ENCODE measurements around the gene FKRP. TPM values are rescaled to one million over a fixed set of nuclear protein-coding genes. Genes with fewer than 3 reads are reported as not detected.
A peak's percentile ranks its signal among the peaks of the same experiment; 100 is the strongest.

FKRP gene
- total and polyA plus RNA-seq, 2 of the 13 experiments (the other 11 are each of a cell fraction or from before 2014, with no cell fraction given): 7.3 to 9.8 TPM

DNA sequence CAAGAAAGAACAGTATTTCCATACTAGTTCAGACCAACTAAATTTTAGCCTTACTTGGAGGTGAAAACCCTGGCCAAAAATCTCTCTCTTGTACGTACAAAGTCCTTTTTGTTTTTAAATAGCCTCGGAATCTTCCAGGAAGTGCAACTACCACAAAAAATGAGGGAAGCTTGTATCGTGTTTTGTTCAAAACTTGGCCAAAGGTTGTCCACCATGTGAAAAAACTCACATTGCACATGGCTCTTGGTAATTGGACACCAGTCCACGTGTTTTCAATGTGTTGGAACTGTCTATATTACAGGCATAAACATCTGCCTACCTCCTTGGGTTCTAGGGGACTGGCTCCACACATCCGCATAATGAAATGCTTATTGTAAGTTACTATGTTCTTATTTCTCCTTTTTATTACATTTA, 15.6 kb downstream of the FKRP start (continued):
- TF ChIP-seq, protein P1, sequence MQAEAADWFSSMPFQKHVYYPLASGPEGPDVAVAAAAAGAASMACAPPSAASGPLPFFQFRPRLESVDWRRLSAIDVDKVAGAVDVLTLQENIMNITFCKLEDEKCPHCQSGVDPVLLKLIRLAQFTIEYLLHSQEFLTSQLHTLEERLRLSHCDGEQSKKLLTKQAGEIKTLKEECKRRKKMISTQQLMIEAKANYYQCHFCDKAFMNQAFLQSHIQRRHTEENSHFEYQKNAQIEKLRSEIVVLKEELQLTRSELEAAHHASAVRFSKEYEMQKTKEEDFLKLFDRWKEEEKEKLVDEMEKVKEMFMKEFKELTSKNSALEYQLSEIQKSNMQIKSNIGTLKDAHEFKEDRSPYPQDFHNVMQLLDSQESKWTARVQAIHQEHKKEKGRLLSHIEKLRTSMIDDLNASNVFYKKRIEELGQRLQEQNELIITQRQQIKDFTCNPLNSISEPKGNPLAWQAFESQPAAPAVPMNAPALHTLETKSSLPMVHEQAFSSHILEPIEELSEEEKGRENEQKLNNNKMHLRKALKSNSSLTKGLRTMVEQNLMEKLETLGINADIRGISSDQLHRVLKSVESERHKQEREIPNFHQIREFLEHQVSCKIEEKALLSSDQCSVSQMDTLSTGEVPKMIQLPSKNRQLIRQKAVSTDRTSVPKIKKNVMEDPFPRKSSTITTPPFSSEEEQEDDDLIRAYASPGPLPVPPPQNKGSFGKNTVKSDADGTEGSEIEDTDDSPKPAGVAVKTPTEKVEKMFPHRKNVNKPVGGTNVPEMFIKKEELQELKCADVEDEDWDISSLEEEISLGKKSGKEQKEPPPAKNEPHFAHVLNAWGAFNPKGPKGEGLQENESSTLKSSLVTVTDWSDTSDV (CRISPR knock-in tag; IDR thresholded peaks at IDR 0.05): no peak
- peak; percentile 43; the same call in 1 of the 2 replicates for TF ChIP-seq YEATS2 (CRISPR knock-in tag; IDR thresholded peaks at IDR 0.05; ENCODE audit: borderline replicate concordance)
- TF ChIP-seq, protein P2, sequence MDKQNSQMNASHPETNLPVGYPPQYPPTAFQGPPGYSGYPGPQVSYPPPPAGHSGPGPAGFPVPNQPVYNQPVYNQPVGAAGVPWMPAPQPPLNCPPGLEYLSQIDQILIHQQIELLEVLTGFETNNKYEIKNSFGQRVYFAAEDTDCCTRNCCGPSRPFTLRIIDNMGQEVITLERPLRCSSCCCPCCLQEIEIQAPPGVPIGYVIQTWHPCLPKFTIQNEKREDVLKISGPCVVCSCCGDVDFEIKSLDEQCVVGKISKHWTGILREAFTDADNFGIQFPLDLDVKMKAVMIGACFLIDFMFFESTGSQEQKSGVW (CRISPR knock-in tag; IDR thresholded peaks at IDR 0.05; ENCODE audit: borderline replicate concordance): no peak
- TF ChIP-seq ZNF530 (CRISPR knock-in tag; IDR thresholded peaks at IDR 0.05; ENCODE audit: low read depth): no peak
- TF ChIP-seq RAD21 (CRISPR knock-in tag; IDR thresholded peaks at IDR 0.05): no peak
- TF ChIP-seq KLF15 (CRISPR knock-in tag; IDR thresholded peaks at IDR 0.05; ENCODE audit: borderline replicate concordance): no peak
- TF ChIP-seq ZNF484 (CRISPR knock-in tag; IDR thresholded peaks at IDR 0.05; ENCODE audit: borderline replicate concordance, low read depth): no peak
- no peak for TF ChIP-seq ZNF12 (CRISPR knock-in tag; IDR thresholded peaks at IDR 0.05)
- no peak for TF ChIP-seq HMGA1 (CRISPR knock-in tag; conservative IDR thresholded peaks at IDR 0.05)
- no peak for TF ChIP-seq PAWR (CRISPR knock-in tag; IDR thresholded peaks at IDR 0.05; ENCODE audit: borderline replicate concordance)
- TF ChIP-seq ZNF260 (CRISPR knock-in tag; IDR thresholded peaks at IDR 0.05; ENCODE audit: borderline replicate concordance, low read depth): no peak
- TF ChIP-seq ZNF589 (CRISPR knock-in tag; conservative IDR thresholded peaks at IDR 0.05): no peak
- TF ChIP-seq GATA4 (IDR thresholded peaks at IDR 0.05; ENCODE audit: borderline replicate concordance, low read depth): no peak
- TF ChIP-seq, protein P3, sequence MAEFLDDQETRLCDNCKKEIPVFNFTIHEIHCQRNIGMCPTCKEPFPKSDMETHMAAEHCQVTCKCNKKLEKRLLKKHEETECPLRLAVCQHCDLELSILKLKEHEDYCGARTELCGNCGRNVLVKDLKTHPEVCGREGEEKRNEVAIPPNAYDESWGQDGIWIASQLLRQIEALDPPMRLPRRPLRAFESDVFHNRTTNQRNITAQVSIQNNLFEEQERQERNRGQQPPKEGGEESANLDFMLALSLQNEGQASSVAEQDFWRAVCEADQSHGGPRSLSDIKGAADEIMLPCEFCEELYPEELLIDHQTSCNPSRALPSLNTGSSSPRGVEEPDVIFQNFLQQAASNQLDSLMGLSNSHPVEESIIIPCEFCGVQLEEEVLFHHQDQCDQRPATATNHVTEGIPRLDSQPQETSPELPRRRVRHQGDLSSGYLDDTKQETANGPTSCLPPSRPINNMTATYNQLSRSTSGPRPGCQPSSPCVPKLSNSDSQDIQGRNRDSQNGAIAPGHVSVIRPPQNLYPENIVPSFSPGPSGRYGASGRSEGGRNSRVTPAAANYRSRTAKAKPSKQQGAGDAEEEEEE (CRISPR knock-in tag; IDR thresholded peaks at IDR 0.05; ENCODE audit: borderline replicate concordance): no peak
- TF ChIP-seq MXD4 (CRISPR knock-in tag; IDR thresholded peaks at IDR 0.05): peak; percentile 83
- TF ChIP-seq, protein P4, sequence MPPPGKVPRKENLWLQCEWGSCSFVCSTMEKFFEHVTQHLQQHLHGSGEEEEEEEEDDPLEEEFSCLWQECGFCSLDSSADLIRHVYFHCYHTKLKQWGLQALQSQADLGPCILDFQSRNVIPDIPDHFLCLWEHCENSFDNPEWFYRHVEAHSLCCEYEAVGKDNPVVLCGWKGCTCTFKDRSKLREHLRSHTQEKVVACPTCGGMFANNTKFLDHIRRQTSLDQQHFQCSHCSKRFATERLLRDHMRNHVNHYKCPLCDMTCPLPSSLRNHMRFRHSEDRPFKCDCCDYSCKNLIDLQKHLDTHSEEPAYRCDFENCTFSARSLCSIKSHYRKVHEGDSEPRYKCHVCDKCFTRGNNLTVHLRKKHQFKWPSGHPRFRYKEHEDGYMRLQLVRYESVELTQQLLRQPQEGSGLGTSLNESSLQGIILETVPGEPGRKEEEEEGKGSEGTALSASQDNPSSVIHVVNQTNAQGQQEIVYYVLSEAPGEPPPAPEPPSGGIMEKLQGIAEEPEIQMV (CRISPR knock-in tag; IDR thresholded peaks at IDR 0.05; ENCODE audit: low read depth): no peak
- TF ChIP-seq ZFP62 (CRISPR knock-in tag; IDR thresholded peaks at IDR 0.05): no peak
- TF ChIP-seq ZNF335 (CRISPR knock-in tag; IDR thresholded peaks at IDR 0.05): no peak
- no peak for TF ChIP-seq SRF (IDR thresholded peaks at IDR 0.05; ENCODE audit: low read depth, low read length)
- no peak for TF ChIP-seq ZNF660 (CRISPR knock-in tag; IDR thresholded peaks at IDR 0.05; ENCODE audit: borderline replicate concordance, low read depth)
- no peak for TF ChIP-seq HHEX (CRISPR knock-in tag; IDR thresholded peaks at IDR 0.05)
- no peak for TF ChIP-seq ZNF468 (CRISPR knock-in tag; IDR thresholded peaks at IDR 0.05)
- TF ChIP-seq ZNF432 (CRISPR knock-in tag; IDR thresholded peaks at IDR 0.05; ENCODE audit: borderline replicate concordance): no peak
- no peak for TF ChIP-seq MTA1 (CRISPR knock-in tag; IDR thresholded peaks at IDR 0.05; ENCODE audit: borderline replicate concordance)
- no peak for TF ChIP-seq PCBP2 (optimal IDR thresholded peaks at IDR 0.05; ENCODE audit: low read depth, low read length, poor library complexity, severe bottlenecking)
